Measurements from ENCODE around the gene ABLIM1.

ABLIM1 gene

GRCh38 chr10:114426476-114426875 is 231.6 kb downstream of the ABLIM1 start:
- no peaks in the 10 kb centered on the region for H3K36me3 ChIP-seq (ENCODE audit: control insufficient read depth, insufficient read depth, low read length)
- no peaks in the 10 kb centered on the region for H3K9me3 ChIP-seq (ENCODE audit: control insufficient read depth, insufficient read depth, low read length)
- no peak overlapping the region for H3K9ac ChIP-seq (ENCODE audit: low read depth, low read length)
- no peaks in the 10 kb centered on the region for H3K4me1 ChIP-seq (ENCODE audit: control insufficient read depth, insufficient read depth, low read length)
- H3K27ac ChIP-seq (ENCODE audit: low read depth, low read length) = no peak overlapping the region
- H3K4me3 ChIP-seq (ENCODE audit: low read depth, low read length) = no peak overlapping the region
- no peaks in the 10 kb centered on the region for H3K27me3 ChIP-seq (ENCODE audit: control insufficient read depth, insufficient read depth, low read length)

DNA sequence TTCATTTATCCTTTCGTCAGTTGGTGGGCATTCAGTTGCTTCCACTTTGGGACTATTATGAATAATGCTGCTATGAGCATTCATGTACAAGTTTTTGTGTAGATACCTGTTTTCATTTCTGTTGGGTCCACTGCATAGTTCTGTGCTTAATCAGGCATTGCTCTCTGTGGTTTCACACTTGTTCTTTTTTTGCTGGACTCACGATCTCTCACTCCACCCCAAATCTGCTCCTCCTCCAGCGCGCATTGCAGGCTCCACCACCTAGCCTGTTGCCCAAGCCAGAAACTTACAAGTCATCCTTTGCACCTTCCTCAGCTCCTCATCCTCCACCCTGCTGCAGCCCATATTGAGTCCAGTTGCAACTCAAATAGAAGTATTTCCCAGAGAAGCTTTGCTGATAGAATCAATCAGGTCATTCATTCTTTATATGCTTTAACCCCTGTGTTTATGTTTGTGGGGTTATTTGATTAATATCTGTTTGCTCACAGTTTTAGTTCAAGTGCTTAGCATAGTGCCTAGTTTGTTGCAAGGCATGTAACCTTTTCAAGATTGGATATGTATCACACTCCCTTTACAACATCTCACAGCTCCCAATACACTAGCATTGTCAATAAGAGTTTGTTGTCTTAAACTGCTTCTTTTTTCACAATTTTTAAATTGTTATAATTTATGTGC is 237.1 kb downstream of the ABLIM1 start:
- no peaks in the 10 kb centered on the region for H3K9me3 ChIP-seq (ENCODE audit: control insufficient read depth, insufficient read depth, low read length)
- no peaks in the 10 kb centered on the region for H3K36me3 ChIP-seq (ENCODE audit: control insufficient read depth, insufficient read depth, low read length)
- no peak overlapping the region for H3K27ac ChIP-seq (ENCODE audit: low read depth, low read length)
- H3K9ac ChIP-seq (ENCODE audit: low read depth, low read length) = no peak overlapping the region
- H3K4me1 ChIP-seq (ENCODE audit: control insufficient read depth, insufficient read depth, low read length) = no peaks in the 10 kb centered on the region
- H3K4me3 ChIP-seq (ENCODE audit: low read depth, low read length) = no peak overlapping the region
- no peaks in the 10 kb centered on the region for H3K27me3 ChIP-seq (ENCODE audit: control insufficient read depth, insufficient read depth, low read length)

DNA sequence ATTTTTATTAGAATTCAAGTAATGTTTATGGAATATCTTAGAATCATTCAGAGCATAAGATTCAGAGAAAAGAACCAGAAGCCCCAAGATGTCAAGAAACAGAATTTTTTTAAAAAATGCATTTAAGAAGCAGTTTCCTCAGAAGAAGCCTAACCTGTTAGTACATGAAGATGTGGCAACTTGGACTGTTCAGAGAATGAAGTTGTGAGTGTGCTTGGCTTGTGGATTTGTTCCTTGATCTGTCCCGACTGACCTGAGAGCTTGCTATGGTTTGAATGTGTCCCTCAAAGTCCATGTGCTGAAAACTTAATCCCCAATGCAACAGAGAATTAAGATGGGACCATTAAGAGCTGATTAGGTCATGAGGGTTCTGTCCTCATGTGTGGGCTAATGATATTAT is 240.0 kb downstream of the ABLIM1 start:
- Histone ChIP-seq H3K9ac (ENCODE audit: low read depth, low read length) (no peak overlapping the region), H3K9me3 (ENCODE audit: control insufficient read depth, insufficient read depth, low read length) (no peaks in the 10 kb centered on the region), H3K27me3 (ENCODE audit: control insufficient read depth, insufficient read depth, low read length) (no peaks in the 10 kb centered on the region), H3K4me1 (ENCODE audit: control insufficient read depth, insufficient read depth, low read length) (no peaks in the 10 kb centered on the region), H3K27ac (ENCODE audit: low read depth, low read length) (no peak overlapping the region), H3K36me3 (ENCODE audit: control insufficient read depth, insufficient read depth, low read length) (no peaks in the 10 kb centered on the region), H3K4me3 (ENCODE audit: low read depth, low read length) (no peak overlapping the region)

DNA sequence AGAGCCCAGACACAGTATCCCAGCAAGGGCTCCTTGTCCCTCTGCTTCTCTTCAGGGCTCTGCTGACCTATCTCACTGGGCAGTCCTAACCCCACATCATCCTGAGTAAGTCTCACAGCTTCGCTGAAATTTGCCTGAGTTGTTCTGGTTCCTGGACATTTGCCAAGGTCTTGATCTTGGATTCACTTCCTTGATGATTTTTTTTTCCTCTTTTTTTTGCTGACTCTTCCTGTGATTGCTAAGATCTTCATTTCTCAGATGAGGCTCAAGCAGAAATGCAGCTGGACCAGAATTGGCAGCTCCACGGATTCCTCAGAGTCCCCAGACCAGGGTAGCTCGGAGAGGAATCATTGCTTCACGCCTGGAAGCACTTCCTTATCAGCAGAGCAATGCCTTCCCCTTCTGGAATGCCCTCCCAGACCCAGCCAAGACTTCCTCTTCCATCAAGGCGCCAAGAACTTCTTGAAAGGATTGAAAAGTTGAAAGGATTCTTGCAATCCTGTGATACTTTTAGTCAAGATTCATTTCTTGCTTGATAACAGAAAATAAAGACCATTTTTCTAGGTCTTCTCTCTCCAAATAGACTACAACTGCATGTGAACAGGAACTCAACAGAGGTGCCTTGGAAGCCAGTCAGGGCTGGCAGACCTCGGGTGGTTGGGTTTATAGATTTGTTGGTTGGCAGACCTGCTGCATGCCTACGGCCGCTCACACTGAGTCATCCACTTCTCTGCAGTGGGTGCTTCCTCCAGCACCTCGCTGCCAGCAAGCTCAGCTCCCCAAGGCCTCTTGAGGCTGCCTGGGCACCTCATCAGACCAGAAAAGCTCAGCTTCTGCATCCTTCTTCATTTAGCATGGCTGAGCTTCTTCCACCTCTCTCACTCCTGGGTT is 244.9 kb downstream of the ABLIM1 start:
- H3K36me3 ChIP-seq (ENCODE audit: control insufficient read depth, insufficient read depth, low read length) = no peaks in the 10 kb centered on the region
- H3K27me3 ChIP-seq (ENCODE audit: control insufficient read depth, insufficient read depth, low read length) = peaks cover 8% of the 10 kb centered on the region
- H3K9me3 ChIP-seq (ENCODE audit: control insufficient read depth, insufficient read depth, low read length) = no peaks in the 10 kb centered on the region
- H3K4me1 ChIP-seq (ENCODE audit: control insufficient read depth, insufficient read depth, low read length) = peaks cover 11% of the 10 kb centered on the region
- H3K27ac ChIP-seq (ENCODE audit: low read depth, low read length) = no peak overlapping the region
- no peak overlapping the region for H3K9ac ChIP-seq (ENCODE audit: low read depth, low read length)
- no peak overlapping the region for H3K4me3 ChIP-seq (ENCODE audit: low read depth, low read length)

DNA sequence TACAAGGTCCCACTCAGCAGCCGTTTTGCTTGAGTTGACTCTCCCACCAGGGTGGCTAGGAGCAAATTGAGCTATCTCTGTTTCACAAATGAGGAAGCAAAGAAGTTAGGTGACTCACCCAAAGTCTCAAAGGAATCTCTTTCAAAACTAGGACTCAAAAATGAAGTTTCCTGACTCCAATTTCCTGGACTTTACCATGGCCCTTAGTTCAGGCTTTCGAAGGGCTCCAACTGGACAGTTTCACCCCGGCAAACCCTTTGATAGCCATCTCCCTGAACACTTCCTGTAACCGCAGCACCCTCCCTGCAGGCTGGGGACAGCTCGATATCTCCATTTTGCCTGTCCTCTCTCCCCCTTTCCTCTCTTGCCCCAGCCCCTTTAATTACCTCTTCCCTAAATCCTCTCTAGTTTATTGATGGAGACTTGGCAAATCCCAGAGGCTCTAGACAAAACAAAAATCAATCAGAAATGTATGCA is 249.1 kb downstream of the ABLIM1 start:
- H3K9me3 ChIP-seq (ENCODE audit: control insufficient read depth, insufficient read depth, low read length) = no peaks in the 10 kb centered on the region
- peaks cover 35% of the 10 kb centered on the region for H3K27me3 ChIP-seq (ENCODE audit: control insufficient read depth, insufficient read depth, low read length)
- H3K4me1 ChIP-seq (ENCODE audit: control insufficient read depth, insufficient read depth, low read length) = peaks cover 18% of the 10 kb centered on the region
- no peaks in the 10 kb centered on the region for H3K36me3 ChIP-seq (ENCODE audit: control insufficient read depth, insufficient read depth, low read length)
- H3K9ac ChIP-seq (ENCODE audit: low read depth, low read length) = no peak overlapping the region
- H3K27ac ChIP-seq (ENCODE audit: low read depth, low read length) = peak overlapping the region; percentile 7
- no peak overlapping the region for H3K4me3 ChIP-seq (ENCODE audit: low read depth, low read length)

DNA sequence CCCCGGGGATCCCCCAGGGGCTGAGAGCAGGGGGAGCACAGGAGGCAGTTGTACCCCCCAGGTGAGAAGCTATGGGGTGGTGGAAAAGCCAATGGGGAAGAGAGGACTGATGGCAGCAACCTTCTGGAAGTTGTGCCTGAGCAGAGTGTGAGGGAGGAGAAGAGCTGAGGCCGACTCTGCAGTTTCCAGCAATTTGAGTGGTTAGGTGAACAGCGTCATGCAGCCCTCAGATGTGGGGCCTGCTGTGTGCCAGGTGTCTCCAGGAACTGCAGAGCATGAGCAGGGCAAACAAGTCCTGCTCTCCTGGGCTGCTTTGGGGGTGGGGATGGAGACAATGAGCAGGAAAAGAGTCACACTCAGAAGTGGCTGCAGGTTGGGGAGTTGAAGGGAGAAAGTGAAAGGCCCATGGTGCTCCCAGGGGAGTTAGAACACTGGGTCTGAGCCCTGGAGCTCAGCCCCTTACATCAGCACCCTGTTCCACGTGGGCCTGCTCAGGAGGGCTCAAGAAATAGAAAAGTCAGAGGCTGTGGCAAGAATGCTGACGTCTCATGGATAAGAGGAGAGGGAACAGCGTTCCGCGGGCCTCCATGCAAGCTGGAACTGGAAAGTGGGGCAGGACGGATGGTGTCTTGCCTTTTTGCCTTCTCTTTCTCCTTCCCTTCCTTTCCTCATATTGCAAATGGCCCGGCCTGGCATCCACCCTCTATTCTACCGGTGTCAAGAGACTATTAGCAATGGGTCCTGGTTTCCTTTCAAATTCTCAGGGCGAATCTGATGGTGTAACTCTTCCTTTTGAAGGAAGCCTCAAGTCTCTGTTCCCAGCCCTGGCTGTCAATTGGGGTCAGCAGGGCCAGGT is 249.7 kb downstream of the ABLIM1 start:
- Histone ChIP-seq H3K4me1 (ENCODE audit: control insufficient read depth, insufficient read depth, low read length) (peaks cover 18% of the 10 kb centered on the region), H3K27ac (ENCODE audit: low read depth, low read length) (peak overlapping the region; percentile 7), H3K27me3 (ENCODE audit: control insufficient read depth, insufficient read depth, low read length) (peaks cover 41% of the 10 kb centered on the region), H3K36me3 (ENCODE audit: control insufficient read depth, insufficient read depth, low read length) (no peaks in the 10 kb centered on the region), H3K9ac (ENCODE audit: low read depth, low read length) (no peak overlapping the region), H3K9me3 (ENCODE audit: control insufficient read depth, insufficient read depth, low read length) (no peaks in the 10 kb centered on the region), H3K4me3 (ENCODE audit: low read depth, low read length) (no peak overlapping the region)

GRCh38 chr10:114406455-114406854 is 251.6 kb downstream of the ABLIM1 start:
- Histone ChIP-seq H3K4me3 (ENCODE audit: low read depth, low read length) (no peak overlapping the region), H3K9ac (ENCODE audit: low read depth, low read length) (no peak overlapping the region), H3K36me3 (ENCODE audit: control insufficient read depth, insufficient read depth, low read length) (no peaks in the 10 kb centered on the region), H3K27ac (ENCODE audit: low read depth, low read length) (no peak overlapping the region), H3K27me3 (ENCODE audit: control insufficient read depth, insufficient read depth, low read length) (peaks cover 59% of the 10 kb centered on the region), H3K4me1 (ENCODE audit: control insufficient read depth, insufficient read depth, low read length) (peaks cover 20% of the 10 kb centered on the region), H3K9me3 (ENCODE audit: control insufficient read depth, insufficient read depth, low read length) (no peaks in the 10 kb centered on the region)

DNA sequence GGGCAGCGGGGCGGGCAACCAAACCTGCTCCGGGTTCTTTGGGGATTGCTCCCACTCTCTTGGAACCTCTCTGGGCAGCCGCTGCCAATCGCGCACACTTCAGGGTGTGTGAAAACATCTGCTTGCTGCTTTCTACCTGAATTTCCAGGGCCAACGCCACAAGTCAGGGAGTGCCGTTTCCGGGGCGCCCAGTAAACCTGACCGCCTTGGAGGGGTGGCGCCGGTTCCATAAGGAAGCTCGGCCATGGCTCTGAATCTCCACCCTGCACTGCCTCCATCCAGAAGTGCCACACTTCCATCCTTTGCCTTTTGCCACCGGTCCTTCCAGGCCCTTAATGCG is 253.1 kb downstream of the ABLIM1 start:
- H3K9me3 ChIP-seq (ENCODE audit: control insufficient read depth, insufficient read depth, low read length) = no peaks in the 10 kb centered on the region
- H3K9ac ChIP-seq (ENCODE audit: low read depth, low read length) = no peak overlapping the region
- H3K4me3 ChIP-seq (ENCODE audit: low read depth, low read length) = peak overlapping the region; percentile 66
- H3K27me3 ChIP-seq (ENCODE audit: control insufficient read depth, insufficient read depth, low read length) = peaks cover 59% of the 10 kb centered on the region
- H3K36me3 ChIP-seq (ENCODE audit: control insufficient read depth, insufficient read depth, low read length) = no peaks in the 10 kb centered on the region
- H3K27ac ChIP-seq (ENCODE audit: low read depth, low read length) = no peak overlapping the region
- H3K4me1 ChIP-seq (ENCODE audit: control insufficient read depth, insufficient read depth, low read length) = peaks cover 20% of the 10 kb centered on the region

- Histone ChIP-seq H3K27ac (ENCODE audit: low read depth, low read length) (no peak within 1 kb of the TSS), H3K4me3 (ENCODE audit: low read depth, low read length) (peak within 1 kb of the TSS; percentile 66)
Observed at GRCh38 chr10:114404171-114405010, 253.7 kb downstream of the ABLIM1 start, which contains the start of gene AFAP1L2. Gene AFAP1L2, minus strand, starts transcription at chr10:114404502. Its CDS starts 47 bp downstream, at chr10:114404455.

DNA sequence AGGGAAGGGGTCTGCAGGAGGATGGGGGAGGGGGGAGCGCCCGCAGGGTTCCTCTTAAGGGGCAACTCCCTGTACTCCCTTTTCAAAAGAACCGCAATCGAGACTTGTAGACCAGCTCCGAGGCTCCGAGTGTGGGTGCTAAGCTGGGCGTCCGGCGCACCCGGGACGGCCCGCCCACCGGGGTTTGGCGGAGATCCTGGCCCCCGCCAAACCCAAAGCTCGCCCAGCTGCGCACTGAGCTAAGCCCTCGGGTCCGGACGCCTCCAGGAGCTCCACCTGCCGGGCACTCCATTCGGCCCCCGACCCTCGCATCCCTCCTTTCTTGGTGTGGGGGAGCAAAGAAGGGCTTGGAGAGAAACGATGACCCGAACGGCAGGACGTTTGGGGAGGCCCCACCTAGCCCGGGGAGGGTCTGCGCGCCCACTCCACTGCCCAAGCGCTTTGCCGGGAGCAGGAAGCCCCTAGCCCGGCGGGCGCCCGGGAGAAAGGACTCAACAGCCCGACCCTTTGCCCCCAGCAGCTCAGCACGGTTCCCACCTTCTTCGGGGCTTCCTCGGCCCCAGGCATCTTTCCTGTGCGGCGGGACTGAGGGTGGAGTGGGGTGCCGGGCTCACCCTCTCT is 254.4 kb downstream of the ABLIM1 start:
- Histone ChIP-seq H3K9me3 (ENCODE audit: control insufficient read depth, insufficient read depth, low read length) (no peaks in the 10 kb centered on the region), H3K27me3 (ENCODE audit: control insufficient read depth, insufficient read depth, low read length) (peaks cover 55% of the 10 kb centered on the region), H3K36me3 (ENCODE audit: control insufficient read depth, insufficient read depth, low read length) (no peaks in the 10 kb centered on the region), H3K4me1 (ENCODE audit: control insufficient read depth, insufficient read depth, low read length) (peaks cover 15% of the 10 kb centered on the region), H3K9ac (ENCODE audit: low read depth, low read length) (no peak overlapping the region), H3K27ac (ENCODE audit: low read depth, low read length) (no peak overlapping the region), H3K4me3 (ENCODE audit: low read depth, low read length) (peak overlapping the region; percentile 66)

More at GRCh38 chr10:114404171-114405010, 253.7 kb downstream of the ABLIM1 start, which contains the start of gene AFAP1L2:
- Histone ChIP-seq H3K36me3 (ENCODE audit: control insufficient read depth, insufficient read depth, low read length) (no peaks in the 10 kb centered on the region), H3K4me1 (ENCODE audit: control insufficient read depth, insufficient read depth, low read length) (peaks cover 20% of the 10 kb centered on the region), H3K27me3 (ENCODE audit: control insufficient read depth, insufficient read depth, low read length) (peaks cover 59% of the 10 kb centered on the region), H3K9ac (ENCODE audit: low read depth, low read length) (no peak within 1 kb of the TSS), H3K9me3 (ENCODE audit: control insufficient read depth, insufficient read depth, low read length) (no peaks in the 10 kb centered on the region)
